IMR-90 (cell line): ENCODE data around the gene APOBEC3B. TPM values are rescaled to one million over a fixed set of nuclear protein-coding genes. Genes with fewer than 3 reads are reported as not detected.

ENCODE experiments used
- ATAC-seq: fragments of 200-7000 bp; cut with Tn5 transposase; 2 replicates; pipeline ENCODE4 v1.9.1; 2020; ENCODE audit warnings: low read depth, mild to moderate bottlenecking, moderate library complexity
- BruUV-seq: library from RNA; stranded (reverse); fragments of 400-500 nt; replicated peaks from 2 replicates; lab custom pipeline; 2021; lab: Mats Ljungman, UMichigan
- CTCF ChIA-PET: fragments of 300-600 bp; formaldehyde crosslinking; extraction: SDS; loops from one replicate; lab custom pipeline; 2021; ENCODE audit warnings: antibody characterized with exemption; lab: Yijun Ruan, JAX
- POLR2A ChIA-PET: fragments of 300-600 bp; sonication (Branson Sonifier 250); formaldehyde crosslinking; loops from one replicate; lab custom pipeline; 2022; ENCODE audit warnings: antibody characterized with exemption; ENCODE audit not compliant: unreplicated experiment; lab: Charles Lee
- DNase-seq: peaks from one replicate; pipeline ENCODE4 v3.0.0; 2013
- H2AFZ ChIP-seq: replicated peaks from 2 replicates; pipeline ENCODE3; 2013; ENCODE audit warnings: low read length, mild to moderate bottlenecking; ENCODE audit not compliant: poor library complexity
- H2AK5ac ChIP-seq: 2 replicates; pipeline ENCODE4 v1.6.1; 2013; ENCODE audit warnings: low read depth, low read length, inconsistent platforms
- H2AK9ac ChIP-seq: replicated peaks from 2 replicates; pipeline ENCODE3; 2013; ENCODE audit warnings: mild to moderate bottlenecking, low read depth, low read length, moderate library complexity; ENCODE audit not compliant: poor library complexity
- H2BK120ac ChIP-seq: 2 replicates; pipeline ENCODE4 v1.6.1; 2013; ENCODE audit warnings: low read depth, low read length, inconsistent platforms
- H2BK15ac ChIP-seq: 3 replicates; pipeline ENCODE4 v1.6.1; 2013; ENCODE audit warnings: low read depth, low read length, inconsistent platforms
- H2BK20ac ChIP-seq: 2 replicates; pipeline ENCODE4 v1.6.1; 2013; ENCODE audit warnings: low read depth, mild to moderate bottlenecking, inconsistent platforms, low read length, moderate library complexity
- H2BK5ac ChIP-seq: 2 replicates; pipeline ENCODE4 v1.6.1; 2013; ENCODE audit warnings: mild to moderate bottlenecking, low read depth, low read length, inconsistent platforms; ENCODE audit not compliant: poor library complexity, severe bottlenecking
- H3K14ac ChIP-seq: replicated peaks from 2 replicates; pipeline ENCODE4 v1.6.1; 2013; ENCODE audit warnings: low read depth, low read length, inconsistent platforms
- H3K18ac ChIP-seq: 2 replicates; pipeline ENCODE4 v1.6.1; 2013; ENCODE audit warnings: low read depth, low read length, control low read depth
- H3K23ac ChIP-seq: 2 replicates; pipeline ENCODE4 v1.6.1; 2013; ENCODE audit warnings: low read depth, low read length, inconsistent platforms
- H3K27ac ChIP-seq: 2 replicates; pipeline ENCODE4 v1.5.1; 2013; ENCODE audit warnings: mild to moderate bottlenecking, control low read depth, low read length; ENCODE audit not compliant: insufficient read depth
- H3K27me3 ChIP-seq: 2 replicates; pipeline ENCODE4 v1.6.1; 2013; ENCODE audit warnings: low read length; ENCODE audit not compliant: control insufficient read depth, insufficient read depth
- H3K36me3 ChIP-seq: 2 replicates; pipeline ENCODE4 v1.6.1; 2013; ENCODE audit warnings: low read length, mixed read lengths; ENCODE audit not compliant: control insufficient read depth, insufficient read depth
- H3K4ac ChIP-seq: 2 replicates; pipeline ENCODE4 v1.6.1; 2013; ENCODE audit warnings: low read depth, low read length, inconsistent platforms
- H3K4me1 ChIP-seq: 2 replicates; pipeline ENCODE4 v1.6.1; 2013; ENCODE audit warnings: low read length, mixed read lengths; ENCODE audit not compliant: control insufficient read depth, insufficient read depth
- H3K4me2 ChIP-seq: 2 replicates; pipeline ENCODE4 v1.6.1; 2013; ENCODE audit warnings: low read depth, mild to moderate bottlenecking, control low read depth, low read length, moderate library complexity
- H3K4me3 ChIP-seq: 2 replicates; pipeline ENCODE4 v1.5.1; 2013; ENCODE audit warnings: low read depth, mild to moderate bottlenecking, control low read depth, low read length, moderate library complexity; ENCODE audit not compliant: insufficient read depth
- H3K56ac ChIP-seq: 2 replicates; pipeline ENCODE4 v1.6.1; 2013; ENCODE audit warnings: low read length, inconsistent platforms; ENCODE audit not compliant: insufficient read depth; ENCODE audit errors: extremely low read depth
- H3K79me1 ChIP-seq, 2 experiments: 2 replicates each; pipeline ENCODE4 v1.6.1; 2013; ENCODE audit warnings: low read length in 2 of 2, inconsistent platforms in 1 of 2, low read depth in 1 of 2
- H3K9ac ChIP-seq: 2 replicates; pipeline ENCODE4 v1.6.1; 2013; ENCODE audit warnings: low read depth, low read length, control low read depth
- H3K9me1 ChIP-seq: 2 replicates; pipeline ENCODE4 v1.6.1; 2013; ENCODE audit warnings: low read length, inconsistent platforms; ENCODE audit not compliant: insufficient read depth
- H3K9me3 ChIP-seq: 2 replicates; pipeline ENCODE4 v1.6.1; 2013; ENCODE audit warnings: low read length; ENCODE audit not compliant: control insufficient read depth, insufficient read depth
- H4K20me1 ChIP-seq: 2 replicates; pipeline ENCODE4 v1.6.1; 2013; ENCODE audit warnings: low read length, inconsistent platforms; ENCODE audit not compliant: insufficient read depth
- H4K5ac ChIP-seq: 2 replicates; pipeline ENCODE4 v1.6.1; 2013; ENCODE audit warnings: mild to moderate bottlenecking, low read depth, low read length, control low read depth
- H4K8ac ChIP-seq, 2 experiments: 2 replicates each; pipeline ENCODE4 v1.6.1; 2013; ENCODE audit warnings: low read depth in 2 of 2, low read length in 2 of 2, control low read depth in 1 of 2, inconsistent platforms in 1 of 2
- H4K91ac ChIP-seq: 2 replicates; pipeline ENCODE4 v1.6.1; 2013; ENCODE audit warnings: low read depth, low read length, inconsistent platforms; ENCODE audit not compliant: insufficient read depth
- BHLHE40 ChIP-seq: fragments of 150-350 bp; IDR thresholded peaks from 2 replicates; pipeline ENCODE4 v1.6.1; 2016; ENCODE audit warnings: mild to moderate bottlenecking, low read depth, low read length
- CEBPB ChIP-seq: IDR thresholded peaks from 2 replicates; pipeline ENCODE4 v1.6.1; 2012; ENCODE audit warnings: low read depth, low read length, improper control_type of control experiment
- CHD1 ChIP-seq: IDR thresholded peaks from 2 replicates; pipeline ENCODE4 v1.6.1; 2012; ENCODE audit warnings: low read depth, low read length, improper control_type of control experiment
- FOS ChIP-seq: fragments of 150-350 bp; IDR thresholded peaks from 2 replicates; pipeline ENCODE4 v1.6.1; 2016; ENCODE audit warnings: low read depth, low read length
- MAFK ChIP-seq: IDR thresholded peaks from 2 replicates; pipeline ENCODE4 v1.6.1; 2012; ENCODE audit warnings: low read depth, low read length, improper control_type of control experiment
- MAZ ChIP-seq: IDR thresholded peaks from 2 replicates; pipeline ENCODE4 v1.6.1; 2012; ENCODE audit warnings: low read depth, mild to moderate bottlenecking, low read length, improper control_type of control experiment, moderate library complexity, borderline replicate concordance
- MXI1 ChIP-seq: IDR thresholded peaks from 2 replicates; pipeline ENCODE4 v1.6.1; 2012; ENCODE audit warnings: low read depth, mild to moderate bottlenecking, low read length, moderate library complexity, borderline replicate concordance
- NFE2L2 ChIP-seq: fragments of 150-350 bp; IDR thresholded peaks from 2 replicates; pipeline ENCODE4 v1.6.1; 2016; ENCODE audit warnings: low read depth, mild to moderate bottlenecking, low read length
- POLR2A ChIP-seq: IDR thresholded peaks from 2 replicates; pipeline ENCODE4 v1.6.1; 2012; ENCODE audit warnings: mild to moderate bottlenecking, low read depth, low read length
- RAD21 ChIP-seq: IDR thresholded peaks from 2 replicates; pipeline ENCODE4 v1.6.1; 2012; ENCODE audit warnings: low read length, improper control_type of control experiment
- RCOR1 ChIP-seq: IDR thresholded peaks from 2 replicates; pipeline ENCODE4 v1.6.1; 2012; ENCODE audit warnings: mild to moderate bottlenecking, low read length, improper control_type of control experiment; ENCODE audit not compliant: insufficient replicate concordance
- RFX5 ChIP-seq: IDR thresholded peaks from 2 replicates; pipeline ENCODE4 v1.8.0; 2012; ENCODE audit warnings: low read depth, mild to moderate bottlenecking, low read length, moderate library complexity
- SMC3 ChIP-seq: fragments of 150-350 bp; IDR thresholded peaks from 2 replicates; pipeline ENCODE4 v1.6.1; 2016; ENCODE audit warnings: low read depth, mild to moderate bottlenecking, antibody characterized with exemption, low read length, moderate library complexity
- WGBS, 2 experiments: methylation state at CpG; one replicate each; pipeline versions ENCODE4 v1.1.5 to v1.1.7; 2013; ENCODE audit warnings: missing lambda C conversion rate in 2 of 2; ENCODE audit not compliant: insufficient read length in 1 of 2; ENCODE audit errors: extremely low coverage in 2 of 2; 5-methylcytosine and 5-hydroxymethylcytosine counted together
- dilution Hi-C: fragments of 300-500 bp; cut with HindIII; formaldehyde crosslinking; loops from one replicate; pipeline ENCODE4 v1.14.3; 2018; ENCODE audit warnings: low sequenced_read_pairs; ENCODE audit not compliant: unreplicated experiment
- in situ Hi-C: fragments of 300-500 bp; cut with MboI; formaldehyde crosslinking; loops from 3 replicates; pipeline ENCODE4 v1.14.3; 2019; ENCODE audit warnings: low sequenced_read_pairs, inconsistent platforms, mixed read lengths
- intact Hi-C: fragments of 100-400 bp; cut with micrococcal nuclease; formaldehyde crosslinking; loops from 2 replicates; pipeline ENCODE4 v1.10.0; 2022
- polyA plus RNA-seq, 3 experiments: library from polyadenylated mRNA; depleted of rRNA; stranded (reverse); fragments of >200 nt; gene quantifications; 2 replicates each; pipeline ENCODE4 v1.2.3, GENCODE V29; 2012; ENCODE audit warnings: low replicate concordance in 1 of 3
- total RNA-seq: library from RNA; depleted of rRNA; stranded (reverse); fragments of >200 nt; gene quantifications from 2 replicates; pipeline ENCODE4 v1.2.3, GENCODE V29; 2012
- TF ChIP-seq, protein P1 (sequence below): fragments of 150-350 bp; IDR thresholded peaks from 2 replicates; pipeline ENCODE4 v1.6.1; 2016; ENCODE audit warnings: low read depth, mild to moderate bottlenecking, low read length, moderate library complexity, borderline replicate concordance
- TF ChIP-seq, protein P2 (sequence below): conservative IDR thresholded peaks from 2 replicates; pipeline ENCODE4 v1.5.1; 2012; ENCODE audit warnings: mild to moderate bottlenecking, low read depth, low read length, improper control_type of control experiment
- TF ChIP-seq, protein P3 (sequence below): fragments of 150-350 bp; IDR thresholded peaks from 2 replicates; pipeline ENCODE4 v1.6.1; 2017; ENCODE audit warnings: mild to moderate bottlenecking, antibody characterized with exemption, low read length, low read depth

The APOBEC3B gene
- total and polyA plus RNA-seq, 2 of the 4 experiments (the other 2 are of a cell fraction), result 17.6 to 34.2 TPM

DNA sequence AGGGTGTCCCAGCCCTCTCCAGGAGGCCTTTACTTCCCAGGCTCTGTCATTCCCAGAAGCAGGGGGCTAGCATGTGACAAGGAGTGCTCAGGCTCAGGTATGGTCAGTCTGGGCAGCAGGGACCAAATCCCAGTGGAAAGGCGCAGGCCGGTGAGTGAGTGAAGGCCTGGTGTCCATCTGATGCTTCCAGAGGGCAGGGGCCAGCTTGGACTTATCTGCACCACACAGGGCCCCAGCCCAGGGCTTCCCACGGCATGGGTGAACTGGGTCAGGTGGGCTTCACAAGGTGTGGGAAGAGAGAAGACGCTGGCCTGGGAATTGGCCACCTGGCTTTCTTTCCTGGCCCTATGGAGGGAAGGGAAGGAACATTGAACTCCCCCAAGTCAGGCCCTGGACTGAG lies 45.1 kb upstream of the APOBEC3B start:
- Histone ChIP-seq H3K9me3 (no peaks in the 10 kb centered on the region; the same call in 1 of the 2 replicates), H2AFZ (no peak overlapping the region), H2BK5ac (no peak overlapping the region), H3K4me2 (no peak overlapping the region), H2BK20ac (no peak overlapping the region), H3K14ac (no peak overlapping the region), H3K18ac (no peak overlapping the region), H2BK15ac (no peak overlapping the region), H3K9ac (no peak overlapping the region), H4K5ac (no peak overlapping the region), H2AK5ac (no peak overlapping the region), H3K9me1 (no peaks in the 10 kb centered on the region; the same call in 1 of the 2 replicates), H3K79me1 (no peaks in the 10 kb centered on the region), H4K20me1 (no peaks in the 10 kb centered on the region; the same call in 1 of the 2 replicates), H3K27ac (no peak overlapping the region), H3K27me3 (peaks cover 47% of the 10 kb centered on the region), H3K4ac (no peak overlapping the region), H2BK120ac (no peak overlapping the region), H3K23ac (no peak overlapping the region), H3K4me3 (no peak overlapping the region), H4K8ac (no peak overlapping the region), H2AK9ac (no peak overlapping the region), H3K56ac (no peak overlapping the region), H3K36me3 (no peaks in the 10 kb centered on the region), H4K91ac (no peak overlapping the region), H3K4me1 (no peaks in the 10 kb centered on the region)
- in situ Hi-C loops, result no loop called here
- dilution Hi-C loops, result no loop called here
- ChIA-PET POLR2A (no interaction called here), CTCF (no interaction called here)
- WGBS, 2 experiments, result 77% methylated on average over 3 of the region's 4 CpGs; no CpG with 5 or more reads in 1 of the 2 experiments
- intact Hi-C loops, result no loop called here
- TF ChIP-seq RAD21, result no peak
- TF ChIP-seq MAZ, result no peak
- TF ChIP-seq RFX5, result no peak
- TF ChIP-seq RCOR1, result no peak
- TF ChIP-seq, protein P1, sequence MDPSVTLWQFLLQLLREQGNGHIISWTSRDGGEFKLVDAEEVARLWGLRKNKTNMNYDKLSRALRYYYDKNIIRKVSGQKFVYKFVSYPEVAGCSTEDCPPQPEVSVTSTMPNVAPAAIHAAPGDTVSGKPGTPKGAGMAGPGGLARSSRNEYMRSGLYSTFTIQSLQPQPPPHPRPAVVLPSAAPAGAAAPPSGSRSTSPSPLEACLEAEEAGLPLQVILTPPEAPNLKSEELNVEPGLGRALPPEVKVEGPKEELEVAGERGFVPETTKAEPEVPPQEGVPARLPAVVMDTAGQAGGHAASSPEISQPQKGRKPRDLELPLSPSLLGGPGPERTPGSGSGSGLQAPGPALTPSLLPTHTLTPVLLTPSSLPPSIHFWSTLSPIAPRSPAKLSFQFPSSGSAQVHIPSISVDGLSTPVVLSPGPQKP, result no peak
- no peak for TF ChIP-seq MAFK
- TF ChIP-seq NFE2L2, result no peak
- no peak for TF ChIP-seq SMC3
- TF ChIP-seq MXI1, result no peak
- TF ChIP-seq BHLHE40, result no peak
- no peak for TF ChIP-seq FOS
- TF ChIP-seq, protein P2, sequence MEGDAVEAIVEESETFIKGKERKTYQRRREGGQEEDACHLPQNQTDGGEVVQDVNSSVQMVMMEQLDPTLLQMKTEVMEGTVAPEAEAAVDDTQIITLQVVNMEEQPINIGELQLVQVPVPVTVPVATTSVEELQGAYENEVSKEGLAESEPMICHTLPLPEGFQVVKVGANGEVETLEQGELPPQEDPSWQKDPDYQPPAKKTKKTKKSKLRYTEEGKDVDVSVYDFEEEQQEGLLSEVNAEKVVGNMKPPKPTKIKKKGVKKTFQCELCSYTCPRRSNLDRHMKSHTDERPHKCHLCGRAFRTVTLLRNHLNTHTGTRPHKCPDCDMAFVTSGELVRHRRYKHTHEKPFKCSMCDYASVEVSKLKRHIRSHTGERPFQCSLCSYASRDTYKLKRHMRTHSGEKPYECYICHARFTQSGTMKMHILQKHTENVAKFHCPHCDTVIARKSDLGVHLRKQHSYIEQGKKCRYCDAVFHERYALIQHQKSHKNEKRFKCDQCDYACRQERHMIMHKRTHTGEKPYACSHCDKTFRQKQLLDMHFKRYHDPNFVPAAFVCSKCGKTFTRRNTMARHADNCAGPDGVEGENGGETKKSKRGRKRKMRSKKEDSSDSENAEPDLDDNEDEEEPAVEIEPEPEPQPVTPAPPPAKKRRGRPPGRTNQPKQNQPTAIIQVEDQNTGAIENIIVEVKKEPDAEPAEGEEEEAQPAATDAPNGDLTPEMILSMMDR, result no peak
- no peak for TF ChIP-seq POLR2A
- TF ChIP-seq CEBPB, result no peak
- TF ChIP-seq, protein P3, sequence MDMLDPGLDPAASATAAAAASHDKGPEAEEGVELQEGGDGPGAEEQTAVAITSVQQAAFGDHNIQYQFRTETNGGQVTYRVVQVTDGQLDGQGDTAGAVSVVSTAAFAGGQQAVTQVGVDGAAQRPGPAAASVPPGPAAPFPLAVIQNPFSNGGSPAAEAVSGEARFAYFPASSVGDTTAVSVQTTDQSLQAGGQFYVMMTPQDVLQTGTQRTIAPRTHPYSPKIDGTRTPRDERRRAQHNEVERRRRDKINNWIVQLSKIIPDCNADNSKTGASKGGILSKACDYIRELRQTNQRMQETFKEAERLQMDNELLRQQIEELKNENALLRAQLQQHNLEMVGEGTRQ, result no peak
- TF ChIP-seq CHD1, result no peak
- no TSS peak for BruUV-seq
- ATAC-seq (no peak), DNase-seq (no peak)
